Measurements from ENCODE around the gene ZNF169. TPM values are rescaled to one million over a fixed set of nuclear protein-coding genes. Genes with fewer than 3 reads are reported as not detected.
"Not testable (repeated sequence)": the region's sequence is repeated elsewhere in the genome, so short reads cannot be mapped to it uniquely, and the experiment has no call there.

The ZNF169 gene
- polyA plus RNA-seq, 1 experiment: 2.8 TPM

GRCh38 chr9:94245651-94246050 is 13.4 kb upstream of the ZNF169 start:
- no peak for DNase-seq (ENCODE audit: low read depth)

GRCh38 chr9:94250456-94250855 is 8.6 kb upstream of the ZNF169 start:
- no peak for DNase-seq (ENCODE audit: low read depth)
- H3K4me3 ChIP-seq (ENCODE audit: low read depth, low read length): no peak overlapping the region
- no peaks in the 10 kb centered on the region for H3K27me3 ChIP-seq (ENCODE audit: control insufficient read depth, insufficient read depth, low read length)
- no peaks in the 10 kb centered on the region for H3K36me3 ChIP-seq (ENCODE audit: control insufficient read depth, insufficient read depth, low read length)
- POLR2A ChIA-PET: no interaction called here
- no peak for TF ChIP-seq CTCF (IDR thresholded peaks at IDR 0.05; ENCODE audit: insufficient read depth, low read depth, low read length)
- CTCF ChIA-PET: no interaction called here

More at GRCh38 chr9:94245651-94246050, 13.4 kb upstream of the ZNF169 start:
- H3K4me3 ChIP-seq (ENCODE audit: low read depth, low read length): no peak overlapping the region
- ChIA-PET CTCF (no interaction called here), POLR2A (no interaction called here)
- H3K36me3 ChIP-seq (ENCODE audit: control insufficient read depth, insufficient read depth, low read length): no peaks in the 10 kb centered on the region
- no peaks in the 10 kb centered on the region for H3K27me3 ChIP-seq (ENCODE audit: control insufficient read depth, insufficient read depth, low read length)
- TF ChIP-seq CTCF (IDR thresholded peaks at IDR 0.05; ENCODE audit: insufficient read depth, low read depth, low read length): no peak

- ChIA-PET POLR2A (no interaction called here), CTCF (no interaction called here)
- H3K4me3 ChIP-seq (ENCODE audit: low read depth, low read length): no peak overlapping the region
- TF ChIP-seq CTCF (IDR thresholded peaks at IDR 0.05; ENCODE audit: insufficient read depth, low read depth, low read length): no peak
- H3K36me3 ChIP-seq (ENCODE audit: control insufficient read depth, insufficient read depth, low read length): no peaks in the 10 kb centered on the region
- H3K27me3 ChIP-seq (ENCODE audit: control insufficient read depth, insufficient read depth, low read length): peaks cover 2% of the 10 kb centered on the region; the same call in 1 of the 2 replicates
- DNase-seq (ENCODE audit: low read depth): no peak
These were observed 3.1 kb upstream of the ZNF169 start for GRCh38 chr9:94256007-94256406.

- DNase-seq (ENCODE audit: low read depth); CTCF ChIA-PET; H3K36me3 ChIP-seq (ENCODE audit: control insufficient read depth, insufficient read depth, low read length); POLR2A ChIA-PET; H3K4me3 ChIP-seq (ENCODE audit: low read depth, low read length); H3K27me3 ChIP-seq (ENCODE audit: control insufficient read depth, insufficient read depth, low read length): not testable (repeated sequence)
These were observed 6.7 kb downstream of the ZNF169 start for GRCh38 chr9:94265626-94266402.

GRCh38 chr9:94269264-94269663 is 10.2 kb downstream of the ZNF169 start:
- ChIA-PET POLR2A (no interaction called here), CTCF (no interaction called here)
- no peaks in the 10 kb centered on the region for H3K36me3 ChIP-seq (ENCODE audit: control insufficient read depth, insufficient read depth, low read length)
- no peak for TF ChIP-seq CTCF (IDR thresholded peaks at IDR 0.05; ENCODE audit: insufficient read depth, low read depth, low read length)
- H3K4me3 ChIP-seq (ENCODE audit: low read depth, low read length): no peak overlapping the region
- H3K27me3 ChIP-seq (ENCODE audit: control insufficient read depth, insufficient read depth, low read length): no peaks in the 10 kb centered on the region
- no peak for DNase-seq (ENCODE audit: low read depth)

- CTCF ChIA-PET: no interaction called here
These were observed 10.9 kb downstream of the ZNF169 start for GRCh38 chr9:94270009-94270408.

GRCh38 chr9:94277029-94277428 is 17.9 kb downstream of the ZNF169 start:
- H3K27me3 ChIP-seq (ENCODE audit: control insufficient read depth, insufficient read depth, low read length); CTCF ChIA-PET; DNase-seq (ENCODE audit: low read depth); H3K4me3 ChIP-seq (ENCODE audit: low read depth, low read length); H3K36me3 ChIP-seq (ENCODE audit: control insufficient read depth, insufficient read depth, low read length); POLR2A ChIA-PET: not testable (repeated sequence)

More at GRCh38 chr9:94270009-94270408, 10.9 kb downstream of the ZNF169 start:
- H3K4me3 ChIP-seq (ENCODE audit: low read depth, low read length): no peak overlapping the region
- POLR2A ChIA-PET: no interaction called here
- H3K27me3 ChIP-seq (ENCODE audit: control insufficient read depth, insufficient read depth, low read length): no peaks in the 10 kb centered on the region
- no peak for DNase-seq (ENCODE audit: low read depth)
- TF ChIP-seq CTCF (IDR thresholded peaks at IDR 0.05; ENCODE audit: insufficient read depth, low read depth, low read length): no peak
- no peaks in the 10 kb centered on the region for H3K36me3 ChIP-seq (ENCODE audit: control insufficient read depth, insufficient read depth, low read length)

All from BJ (cell line).